Retinal pigment epithelial cell (primary cell): Measurements from ENCODE around the gene OR8G1.

Source experiments
- DNase-seq: peaks from one replicate; pipeline ENCODE4 v3.0.0-alpha.2; 2010; ENCODE audit warnings: low read depth
- H3K4me3 ChIP-seq: 2 replicates; pipeline ENCODE4 v1.5.1; 2011; ENCODE audit warnings: mild to moderate bottlenecking, low read length, control low read depth, moderate library complexity
- TF ChIP-seq, protein P1 (sequence below): conservative IDR thresholded peaks from 2 replicates; pipeline ENCODE4 v1.5.1; 2011; ENCODE audit warnings: low read depth, low read length, control low read depth, inconsistent platforms

OR8G1 gene, protein sequence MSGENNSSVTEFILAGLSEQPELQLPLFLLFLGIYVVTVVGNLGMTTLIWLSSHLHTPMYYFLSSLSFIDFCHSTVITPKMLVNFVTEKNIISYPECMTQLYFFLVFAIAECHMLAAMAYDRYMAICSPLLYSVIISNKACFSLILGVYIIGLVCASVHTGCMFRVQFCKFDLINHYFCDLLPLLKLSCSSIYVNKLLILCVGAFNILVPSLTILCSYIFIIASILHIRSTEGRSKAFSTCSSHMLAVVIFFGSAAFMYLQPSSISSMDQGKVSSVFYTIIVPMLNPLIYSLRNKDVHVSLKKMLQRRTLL

GRCh38 chr11:124240621-124241397, at the start of gene OR8G1:
TSS of gene OR8G1 (plus strand) at chr11:124241095. CDS start at chr11:124249676, 8,581 bp downstream.
- no peak for DNase-seq
- TF ChIP-seq, protein P1, sequence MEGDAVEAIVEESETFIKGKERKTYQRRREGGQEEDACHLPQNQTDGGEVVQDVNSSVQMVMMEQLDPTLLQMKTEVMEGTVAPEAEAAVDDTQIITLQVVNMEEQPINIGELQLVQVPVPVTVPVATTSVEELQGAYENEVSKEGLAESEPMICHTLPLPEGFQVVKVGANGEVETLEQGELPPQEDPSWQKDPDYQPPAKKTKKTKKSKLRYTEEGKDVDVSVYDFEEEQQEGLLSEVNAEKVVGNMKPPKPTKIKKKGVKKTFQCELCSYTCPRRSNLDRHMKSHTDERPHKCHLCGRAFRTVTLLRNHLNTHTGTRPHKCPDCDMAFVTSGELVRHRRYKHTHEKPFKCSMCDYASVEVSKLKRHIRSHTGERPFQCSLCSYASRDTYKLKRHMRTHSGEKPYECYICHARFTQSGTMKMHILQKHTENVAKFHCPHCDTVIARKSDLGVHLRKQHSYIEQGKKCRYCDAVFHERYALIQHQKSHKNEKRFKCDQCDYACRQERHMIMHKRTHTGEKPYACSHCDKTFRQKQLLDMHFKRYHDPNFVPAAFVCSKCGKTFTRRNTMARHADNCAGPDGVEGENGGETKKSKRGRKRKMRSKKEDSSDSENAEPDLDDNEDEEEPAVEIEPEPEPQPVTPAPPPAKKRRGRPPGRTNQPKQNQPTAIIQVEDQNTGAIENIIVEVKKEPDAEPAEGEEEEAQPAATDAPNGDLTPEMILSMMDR = no peak
- H3K4me3 ChIP-seq = no peak within 1 kb of the TSS

GRCh38 chr11:124193221-124194010, 47.5 kb upstream of the OR8G1 start:
- no peak for DNase-seq
- no peak overlapping the region for H3K4me3 ChIP-seq
- TF ChIP-seq, protein P1 = no peak

DNA sequence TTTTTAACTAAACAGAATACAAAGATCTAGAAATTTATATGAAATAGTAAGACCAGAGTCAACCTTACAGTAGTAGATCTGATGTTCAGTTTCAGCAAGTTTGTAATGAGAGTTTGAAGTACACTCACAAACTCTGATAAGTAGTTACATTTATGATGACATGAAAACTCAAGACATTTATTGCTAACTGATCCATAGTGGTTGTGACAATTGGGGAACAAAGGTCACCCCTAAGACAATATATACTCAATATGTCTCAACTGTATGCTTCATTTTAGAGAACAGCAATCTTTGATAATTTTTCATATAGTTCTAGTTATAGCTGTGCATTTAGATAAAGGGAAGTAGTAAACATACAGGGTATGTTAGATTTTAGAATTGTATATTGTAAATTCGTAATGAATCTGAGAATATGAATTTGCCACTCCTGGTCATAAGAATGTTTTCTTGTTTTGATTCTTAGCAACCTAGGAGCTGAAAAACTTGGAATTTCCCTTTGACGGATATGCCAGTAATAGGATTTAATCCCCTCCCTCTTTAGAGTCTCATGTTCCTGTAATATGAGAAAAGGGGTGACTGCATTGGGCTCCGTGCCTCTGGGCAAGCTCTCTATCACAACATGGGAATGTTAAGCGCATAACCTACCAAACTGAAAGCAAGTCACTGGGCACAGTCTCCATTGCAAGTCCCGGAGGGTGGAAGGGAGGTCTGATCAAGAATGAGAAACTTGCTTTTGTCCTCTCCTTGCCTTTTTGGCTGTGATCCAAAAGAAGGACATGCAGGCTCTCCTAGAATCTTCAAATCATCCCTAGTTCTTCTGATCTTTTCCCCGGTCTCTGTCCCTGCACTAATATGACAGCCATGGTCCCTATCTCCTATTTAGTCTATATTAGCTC, 46.4 kb upstream of the OR8G1 start:
- DNase-seq = peak; percentile 92
- TF ChIP-seq, protein P1 = no peak
- H3K4me3 ChIP-seq = peak overlapping the region; percentile 28

DNA sequence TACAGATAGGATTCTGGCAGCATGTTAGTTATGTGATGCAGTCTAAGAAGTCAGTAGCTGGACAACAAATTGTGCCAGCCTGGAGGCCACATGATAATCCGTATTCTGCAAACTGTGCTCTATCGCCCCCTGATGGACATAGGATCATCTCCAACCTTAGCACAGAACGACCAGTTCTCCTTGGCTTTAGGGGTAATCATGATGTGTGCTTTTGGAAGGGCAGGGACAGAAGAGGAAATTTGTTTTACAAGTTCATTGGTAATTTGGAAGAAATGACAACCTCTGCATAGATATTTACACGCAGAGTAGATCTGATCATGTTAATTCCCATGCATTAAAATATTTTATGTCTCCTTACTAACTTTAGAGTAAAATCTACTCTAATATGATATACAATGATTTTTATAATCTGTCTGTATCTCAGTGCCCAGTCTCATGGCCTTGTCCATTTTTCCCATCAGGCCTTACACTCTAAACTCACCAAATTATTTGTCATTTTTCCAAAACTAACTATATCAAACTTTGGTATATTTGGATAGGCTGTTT, 45.6 kb upstream of the OR8G1 start:
- peak overlapping the region; percentile 28 for H3K4me3 ChIP-seq
- TF ChIP-seq, protein P1 = peak; percentile 87
- peak; percentile 46 for DNase-seq

- no peak for DNase-seq
- no peak overlapping the region for H3K4me3 ChIP-seq
These were observed 42.9 kb upstream of the OR8G1 start for GRCh38 chr11:124197999-124198398.

GRCh38 chr11:124198897-124199296, 42.0 kb upstream of the OR8G1 start:
- TF ChIP-seq, protein P1 = no peak
- H3K4me3 ChIP-seq = no peak overlapping the region
- no peak for DNase-seq

More at GRCh38 chr11:124197999-124198398, 42.9 kb upstream of the OR8G1 start:
- TF ChIP-seq, protein P1 = no peak
